Activated T-cell treated with anti-CD3 and anti-CD28 coated beads, Interleukin-2, amount 50 U/mL, for 24 hours (primary cell): Measurements from ENCODE around the gene ACRBP.
"Not testable (repeated sequence)": the region's sequence is repeated elsewhere in the genome, so short reads cannot be mapped to it uniquely, and the experiment has no call there.

Source experiments
- DNase-seq: peaks from one replicate; pipeline ENCODE4 v3.0.0-alpha.2; 2020
- H3K27ac Mint-ChIP-seq: 2 replicates; pipeline ENCODE4 v1.8.0; 2020; ENCODE audit warnings: mild to moderate bottlenecking, mixed read lengths
- H3K27me3 Mint-ChIP-seq: 2 replicates; pipeline ENCODE4 v1.8.0; 2020; ENCODE audit warnings: mixed read lengths
- H3K36me3 Mint-ChIP-seq: 2 replicates; pipeline ENCODE4 v1.8.0; 2020; ENCODE audit warnings: low read depth, mixed read lengths
- H3K4me1 Mint-ChIP-seq: 2 replicates; pipeline ENCODE4 v1.8.0; 2020; ENCODE audit warnings: low read depth, mixed read lengths
- H3K4me3 Mint-ChIP-seq: 2 replicates; pipeline ENCODE4 v1.8.0; 2020; ENCODE audit warnings: mild to moderate bottlenecking, moderate library complexity, mixed read lengths
- H3K9me3 Mint-ChIP-seq: 2 replicates; pipeline ENCODE4 v1.8.0; 2020; ENCODE audit warnings: mixed read lengths

ACRBP gene

DNA sequence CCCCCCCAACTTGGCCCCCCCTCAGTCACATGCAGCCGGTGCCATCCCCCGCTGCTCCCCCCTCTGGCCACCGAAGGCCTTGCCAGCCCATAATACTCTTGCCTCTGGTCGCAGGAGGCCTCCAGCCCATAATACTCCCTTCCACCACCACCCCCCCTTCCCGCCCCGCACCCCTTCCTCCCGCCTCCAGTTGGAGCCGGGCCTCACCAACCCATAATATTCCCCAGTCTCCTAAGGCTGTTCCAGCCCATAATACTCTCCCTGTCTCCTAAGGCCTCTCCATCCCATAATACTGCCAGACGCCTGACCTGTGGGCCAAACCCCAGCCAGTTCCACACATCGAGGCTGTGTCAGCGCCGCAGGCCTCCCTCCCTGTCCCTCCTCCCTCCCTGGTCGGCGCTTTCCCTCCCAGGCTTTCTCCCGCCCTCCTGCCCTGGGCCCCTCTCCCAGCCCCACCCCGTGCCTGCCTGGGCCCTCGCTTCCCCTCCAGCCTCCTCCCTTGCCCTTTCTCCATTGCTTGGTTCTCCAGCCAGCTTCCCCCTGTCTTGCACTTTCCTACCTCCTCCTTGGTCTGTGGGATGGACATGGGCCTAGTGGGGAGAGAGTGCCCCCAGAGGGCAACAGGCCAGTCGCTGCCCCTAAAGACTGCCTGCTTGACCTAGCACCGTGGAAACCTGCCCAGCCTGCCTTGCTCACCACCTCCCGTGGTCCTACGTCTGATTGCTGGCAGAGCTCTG lies 33.3 kb downstream of the ACRBP start:
- no peaks in the 10 kb centered on the region for H3K9me3 Mint-ChIP-seq
- DNase-seq = peak; percentile 49
- H3K27me3 Mint-ChIP-seq = no peaks in the 10 kb centered on the region
- H3K36me3 Mint-ChIP-seq = no peaks in the 10 kb centered on the region
- peaks cover 40% of the 10 kb centered on the region for H3K4me1 Mint-ChIP-seq
- peak overlapping the region; percentile 69 for H3K27ac Mint-ChIP-seq
- no peak overlapping the region for H3K4me3 Mint-ChIP-seq

DNA sequence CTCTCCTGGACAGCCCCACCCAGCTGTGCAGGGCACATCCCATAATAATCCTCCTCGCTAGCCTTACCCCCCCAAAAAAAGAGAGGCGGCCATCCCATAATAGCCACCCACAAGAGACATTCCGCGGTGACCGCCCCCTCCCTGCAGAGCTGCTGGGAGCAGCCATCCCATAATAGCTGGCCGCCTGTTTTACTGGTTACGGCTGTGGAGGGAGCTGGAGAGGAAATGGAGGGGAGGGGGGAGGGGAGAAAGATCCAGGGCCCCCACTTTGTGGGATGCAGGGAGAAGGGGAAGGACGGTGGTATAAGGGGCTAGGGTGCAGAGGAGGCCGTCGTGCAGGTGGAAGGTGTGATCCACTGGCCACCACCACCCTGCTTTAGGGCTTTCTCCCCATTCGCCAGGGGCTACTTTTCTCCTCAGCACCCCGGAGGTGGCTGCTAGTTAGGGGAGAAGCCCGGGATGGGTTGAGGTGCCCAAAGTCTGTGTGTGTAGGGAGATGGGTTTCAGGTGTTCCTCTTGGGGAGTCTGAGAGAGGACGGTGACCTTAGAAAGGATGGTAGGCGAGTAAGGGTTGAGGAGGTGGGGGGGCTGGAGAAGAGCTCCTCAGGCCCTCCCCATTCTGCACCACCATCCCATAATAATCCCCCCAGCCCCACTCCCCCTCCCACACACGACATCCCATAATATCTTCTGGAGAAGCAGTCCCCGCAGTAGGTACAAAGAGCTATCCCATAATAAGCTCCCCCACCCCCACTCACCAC lies 34.0 kb downstream of the ACRBP start:
- H3K4me1 Mint-ChIP-seq = peaks cover 40% of the 10 kb centered on the region
- no peaks in the 10 kb centered on the region for H3K9me3 Mint-ChIP-seq
- no peaks in the 10 kb centered on the region for H3K36me3 Mint-ChIP-seq
- no peak overlapping the region for H3K4me3 Mint-ChIP-seq
- no peaks in the 10 kb centered on the region for H3K27me3 Mint-ChIP-seq
- peak overlapping the region; percentile 38 for H3K27ac Mint-ChIP-seq
- peak; percentile 50 for DNase-seq

DNA sequence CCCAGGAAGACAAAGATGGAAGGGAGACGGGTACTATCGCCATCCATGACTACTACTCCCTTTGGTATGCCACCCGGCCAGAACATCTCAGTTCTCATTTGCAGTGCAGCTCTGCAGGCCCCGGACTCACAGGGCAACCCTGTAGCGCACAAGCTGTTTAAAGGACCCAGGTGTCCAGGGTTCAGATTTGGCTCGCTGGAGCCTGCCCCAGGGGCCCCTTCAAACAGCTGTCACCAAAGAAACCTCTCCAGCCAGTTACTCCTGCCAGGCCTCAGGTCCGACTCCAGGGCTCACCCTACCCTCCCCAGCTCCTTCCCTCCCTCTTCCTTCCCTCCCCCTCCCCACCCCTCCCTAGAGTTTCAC lies 34.6 kb downstream of the ACRBP start:
- no peaks in the 10 kb centered on the region for H3K9me3 Mint-ChIP-seq
- H3K27me3 Mint-ChIP-seq = no peaks in the 10 kb centered on the region
- peaks cover 38% of the 10 kb centered on the region for H3K4me1 Mint-ChIP-seq
- H3K27ac Mint-ChIP-seq = peak overlapping the region; percentile 50
- no peak overlapping the region for H3K4me3 Mint-ChIP-seq
- DNase-seq = no peak
- H3K36me3 Mint-ChIP-seq = no peaks in the 10 kb centered on the region

DNA sequence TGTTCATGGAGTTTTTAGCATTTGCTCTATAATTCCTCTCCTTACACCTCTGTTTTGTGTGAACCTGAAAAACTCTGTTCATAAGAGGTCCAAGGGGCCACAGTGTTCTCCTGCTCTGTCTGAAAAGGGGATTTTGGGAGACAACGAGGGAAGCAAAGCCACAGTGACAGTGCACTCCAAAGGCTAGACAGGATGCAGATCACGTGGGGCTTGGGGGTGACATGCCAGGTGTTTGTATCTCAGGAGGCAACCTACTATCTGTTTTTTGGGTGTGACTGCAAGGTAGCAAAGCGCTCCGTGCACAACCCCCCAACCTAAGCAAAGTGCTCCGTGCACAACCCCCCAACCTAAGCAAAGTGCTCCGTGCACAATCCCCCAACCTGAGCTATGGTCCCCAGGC lies 35.0 kb downstream of the ACRBP start:
- Mint-ChIP-seq H3K36me3 (no peaks in the 10 kb centered on the region), H3K4me3 (no peak overlapping the region), H3K27ac (peak overlapping the region; percentile 50), H3K9me3 (no peaks in the 10 kb centered on the region), H3K4me1 (peaks cover 38% of the 10 kb centered on the region), H3K27me3 (no peaks in the 10 kb centered on the region)
- DNase-seq = no peak

DNA sequence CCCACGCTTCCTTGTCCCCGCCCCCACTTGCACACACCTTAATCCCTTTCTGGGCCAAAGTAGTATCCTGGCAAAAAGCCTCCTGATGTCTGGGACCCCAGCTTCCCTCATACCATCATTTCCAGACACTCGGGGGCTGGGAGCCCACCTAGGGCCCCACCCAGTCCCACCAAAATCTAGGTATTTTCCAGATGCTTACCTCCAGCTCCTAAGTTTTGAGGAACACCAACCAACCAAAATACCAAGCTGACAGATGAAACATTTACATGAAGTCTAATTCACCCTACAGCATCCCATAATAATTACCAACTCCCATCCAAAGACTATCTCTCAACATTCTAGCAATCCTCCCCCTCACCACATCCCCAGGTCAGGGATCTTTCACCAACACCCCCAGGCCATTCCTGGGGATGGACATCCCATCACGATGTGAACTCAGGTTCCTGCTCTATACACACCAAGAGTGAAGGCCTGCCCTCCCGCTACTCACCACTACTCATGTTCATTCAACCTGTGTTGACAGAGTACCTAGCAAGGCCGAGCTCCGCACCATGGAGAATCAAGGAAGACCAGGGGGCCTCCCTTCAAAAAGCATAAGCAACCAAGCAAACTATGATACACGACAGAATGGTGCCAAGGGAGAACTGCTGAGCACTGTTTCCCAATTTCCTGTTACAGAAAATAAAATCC lies 38.5 kb downstream of the ACRBP start:
- peaks cover 50% of the 10 kb centered on the region for H3K4me1 Mint-ChIP-seq
- H3K4me3 Mint-ChIP-seq = no peak overlapping the region
- H3K27me3 Mint-ChIP-seq = no peaks in the 10 kb centered on the region
- H3K9me3 Mint-ChIP-seq = no peaks in the 10 kb centered on the region
- DNase-seq = peak; percentile 71
- no peak overlapping the region for H3K27ac Mint-ChIP-seq
- H3K36me3 Mint-ChIP-seq = peaks cover 26% of the 10 kb centered on the region

DNA sequence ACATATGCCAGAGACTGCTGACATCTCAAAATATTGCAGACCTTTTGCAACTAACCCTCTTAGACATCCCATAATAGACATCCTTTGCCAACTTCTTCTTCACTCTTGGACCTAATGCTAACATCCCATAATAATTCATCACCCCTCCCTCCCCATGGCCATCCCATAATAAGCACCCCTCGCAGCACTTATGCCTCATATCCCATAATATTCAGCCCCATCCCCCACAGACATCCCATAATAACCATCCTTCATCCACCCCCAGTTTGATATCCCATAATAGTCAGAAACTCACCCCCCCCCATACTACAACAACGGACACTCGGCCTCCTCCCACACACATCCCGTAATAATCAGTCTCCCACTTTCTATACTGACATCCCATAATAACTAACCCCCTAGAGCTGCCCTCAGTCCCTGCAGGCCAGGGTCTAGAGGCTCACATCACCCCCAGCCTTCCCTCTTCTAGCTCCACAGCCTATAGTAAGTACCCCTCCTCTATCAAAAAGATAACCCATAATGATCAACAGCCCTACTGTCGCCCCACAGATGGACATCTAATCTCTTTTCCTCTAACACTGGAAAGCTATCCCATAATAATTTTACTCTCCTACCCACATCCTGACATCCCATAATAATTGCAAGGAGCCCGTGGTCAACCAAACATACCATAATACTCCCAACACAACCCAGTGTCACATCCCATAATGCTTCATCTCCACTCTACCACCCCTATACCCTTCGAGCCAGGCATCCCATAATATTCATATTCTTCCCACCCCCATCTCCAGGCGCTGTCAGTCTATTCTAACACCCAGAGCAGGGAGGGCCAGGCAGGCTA lies 39.3 kb downstream of the ACRBP start:
- DNase-seq = peak; percentile 42
- peaks cover 53% of the 10 kb centered on the region for H3K4me1 Mint-ChIP-seq
- no peak overlapping the region for H3K27ac Mint-ChIP-seq
- H3K9me3 Mint-ChIP-seq = no peaks in the 10 kb centered on the region
- H3K27me3 Mint-ChIP-seq = no peaks in the 10 kb centered on the region
- H3K4me3 Mint-ChIP-seq = no peak overlapping the region
- H3K36me3 Mint-ChIP-seq = peaks cover 33% of the 10 kb centered on the region

DNA sequence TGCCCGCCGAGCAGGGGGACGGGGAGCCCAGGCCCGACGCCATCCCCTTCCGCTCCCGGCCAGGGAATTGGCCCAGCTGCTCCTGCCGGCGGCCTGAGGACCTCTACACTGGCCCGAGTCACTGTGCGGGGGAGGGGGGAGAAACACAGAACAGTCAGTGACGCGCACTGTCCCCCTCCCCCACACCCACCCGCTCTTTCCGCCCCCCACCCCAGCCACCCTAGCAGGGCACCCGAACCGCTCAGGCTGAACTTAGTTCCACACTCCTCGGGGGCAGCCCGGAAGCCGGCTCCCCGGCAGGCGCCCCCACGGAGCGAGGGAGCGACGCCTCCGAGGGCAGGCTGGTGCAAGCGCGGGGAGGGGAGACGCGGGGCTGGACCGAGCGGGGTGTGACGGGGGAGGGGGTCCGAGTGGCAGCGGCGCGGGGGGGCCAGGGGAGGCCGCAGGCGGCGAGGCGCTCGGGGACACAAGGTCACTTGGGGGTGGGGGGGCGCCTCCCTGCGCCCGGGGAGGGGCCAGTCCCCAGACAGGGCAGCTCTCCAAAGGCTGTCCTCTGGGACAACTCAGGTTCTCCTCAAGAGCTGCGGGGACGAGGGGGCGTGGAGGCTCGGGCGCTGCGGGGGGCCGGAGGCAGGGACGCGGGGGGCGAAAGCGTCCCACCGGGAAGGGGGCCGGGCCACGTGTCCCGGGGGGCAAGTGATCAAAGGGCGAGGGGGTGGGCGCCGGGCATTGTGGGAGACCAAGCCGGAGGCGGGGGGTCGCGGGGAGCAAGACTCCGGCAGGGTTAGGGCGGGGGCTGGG lies 40.7 kb downstream of the ACRBP start:
- Mint-ChIP-seq H3K36me3 (peaks cover 48% of the 10 kb centered on the region), H3K4me1 (peaks cover 53% of the 10 kb centered on the region), H3K27me3 (no peaks in the 10 kb centered on the region), H3K4me3 (no peak overlapping the region), H3K9me3 (no peaks in the 10 kb centered on the region), H3K27ac (peak overlapping the region; percentile 92)
- peak; percentile 74 for DNase-seq

DNA sequence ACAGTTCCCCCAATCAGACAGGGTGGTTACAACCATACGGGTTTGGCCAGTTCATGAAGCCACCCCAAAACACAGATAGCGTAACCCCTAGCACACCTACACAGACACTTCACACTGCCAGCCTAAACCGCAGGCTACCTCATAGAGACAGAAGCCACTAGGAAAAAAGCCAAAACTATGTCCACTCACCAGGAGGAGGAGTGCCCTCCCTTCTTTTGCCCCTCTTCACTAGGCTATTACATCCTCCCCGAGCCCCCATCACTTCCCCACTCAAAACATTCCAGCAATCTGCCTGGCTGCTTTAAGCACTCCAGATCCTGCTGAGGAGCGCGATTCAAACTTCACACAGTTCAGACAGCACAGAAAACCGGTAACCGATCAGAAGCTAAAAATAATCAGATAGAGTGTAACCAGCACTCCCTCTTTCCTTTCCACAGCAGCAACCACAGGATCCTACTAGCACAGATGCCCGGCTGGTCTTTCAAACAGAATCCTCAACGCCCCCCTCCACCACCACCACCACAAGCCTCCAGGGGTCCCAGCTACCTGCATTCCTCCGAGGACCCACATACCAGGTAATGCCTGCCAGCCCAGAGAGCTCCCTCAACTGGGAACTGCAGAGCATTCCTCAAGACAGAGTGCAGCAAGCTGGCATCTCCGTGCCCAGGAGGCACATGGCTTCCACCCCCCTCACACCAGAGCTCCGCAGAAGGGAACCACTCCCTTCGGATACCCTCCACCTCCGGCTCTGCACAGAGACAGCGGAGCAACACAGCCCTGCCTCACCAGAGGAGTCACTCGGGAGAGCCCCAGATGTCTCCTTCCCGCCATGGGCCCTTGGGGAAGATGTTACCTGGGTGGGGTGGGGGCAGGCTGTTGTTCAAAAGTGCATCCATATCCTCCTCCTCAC lies 41.6 kb downstream of the ACRBP start:
- Mint-ChIP-seq H3K27ac (peak overlapping the region; percentile 92), H3K36me3 (peaks cover 56% of the 10 kb centered on the region), H3K9me3 (no peaks in the 10 kb centered on the region), H3K27me3 (no peaks in the 10 kb centered on the region), H3K4me3 (no peak overlapping the region), H3K4me1 (peaks cover 45% of the 10 kb centered on the region)
- peak; percentile 41 for DNase-seq

DNA sequence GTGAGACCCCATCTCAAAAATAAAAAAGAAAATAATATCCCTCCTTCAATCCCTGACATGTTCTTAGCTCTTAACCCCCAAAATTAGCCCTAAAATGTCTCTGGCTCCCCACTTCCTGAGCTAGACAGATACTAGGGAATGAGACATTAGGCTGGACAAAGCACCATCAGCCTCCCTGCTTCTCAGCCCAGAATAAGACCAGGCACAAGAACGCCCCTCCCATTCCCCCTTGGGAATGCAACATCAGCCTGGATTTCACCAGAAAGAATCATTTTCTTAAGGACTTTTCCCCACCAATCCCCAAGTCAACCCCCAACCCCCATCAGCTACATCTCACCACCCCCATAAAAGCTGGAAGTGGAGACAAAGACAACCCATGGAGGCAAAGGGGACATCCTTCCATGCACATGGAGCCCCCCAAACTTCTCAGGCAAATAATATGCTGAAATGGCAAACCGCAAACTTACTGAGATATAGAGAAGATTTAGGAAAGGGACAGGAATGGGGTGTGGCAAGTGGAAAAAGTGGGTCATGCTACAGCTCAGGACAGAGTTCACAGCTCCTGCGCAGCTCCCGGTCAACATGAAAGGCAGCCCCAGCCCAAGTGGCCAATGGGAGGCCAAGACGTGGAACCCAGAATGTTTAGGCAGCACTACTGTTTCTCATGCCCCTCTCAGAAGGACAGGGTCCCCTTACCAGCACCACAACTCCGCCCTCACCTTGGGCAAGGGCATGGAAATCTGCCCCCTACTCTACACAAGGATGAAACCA lies 42.8 kb downstream of the ACRBP start:
- DNase-seq = no peak
- Mint-ChIP-seq H3K27me3 (no peaks in the 10 kb centered on the region), H3K4me1 (peaks cover 44% of the 10 kb centered on the region), H3K36me3 (peaks cover 69% of the 10 kb centered on the region), H3K4me3 (no peak overlapping the region), H3K9me3 (no peaks in the 10 kb centered on the region), H3K27ac (peak overlapping the region; percentile 92)

DNA sequence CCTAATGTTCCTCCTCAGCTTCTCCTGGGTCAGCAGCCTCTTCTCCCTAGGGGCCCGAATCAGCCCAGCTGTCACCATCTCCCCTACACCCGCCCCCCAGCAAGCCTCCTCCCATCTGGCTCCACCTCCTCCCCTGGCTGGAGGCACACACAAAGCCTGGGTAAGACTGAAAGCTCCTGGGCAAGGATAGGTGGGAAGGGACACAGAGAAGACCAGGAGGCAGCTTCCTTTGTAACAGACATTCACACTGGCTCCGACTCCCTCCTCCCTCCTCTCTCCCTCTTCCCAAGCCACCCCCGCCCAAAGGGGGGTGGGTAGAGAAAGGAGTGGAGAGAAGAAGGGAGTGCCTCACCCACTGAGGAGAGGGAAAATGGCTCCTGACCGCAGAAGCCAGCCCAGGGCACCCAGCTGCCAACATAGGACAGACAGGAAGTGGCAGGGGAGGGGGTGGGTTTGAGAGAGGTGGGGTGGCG lies 44.1 kb downstream of the ACRBP start:
- H3K9me3 Mint-ChIP-seq = no peaks in the 10 kb centered on the region
- peaks cover 45% of the 10 kb centered on the region for H3K4me1 Mint-ChIP-seq
- H3K4me3 Mint-ChIP-seq = no peak overlapping the region
- H3K27ac Mint-ChIP-seq = peak overlapping the region; percentile 92
- no peaks in the 10 kb centered on the region for H3K27me3 Mint-ChIP-seq
- peak; percentile 39 for DNase-seq
- H3K36me3 Mint-ChIP-seq = peaks cover 82% of the 10 kb centered on the region

DNA sequence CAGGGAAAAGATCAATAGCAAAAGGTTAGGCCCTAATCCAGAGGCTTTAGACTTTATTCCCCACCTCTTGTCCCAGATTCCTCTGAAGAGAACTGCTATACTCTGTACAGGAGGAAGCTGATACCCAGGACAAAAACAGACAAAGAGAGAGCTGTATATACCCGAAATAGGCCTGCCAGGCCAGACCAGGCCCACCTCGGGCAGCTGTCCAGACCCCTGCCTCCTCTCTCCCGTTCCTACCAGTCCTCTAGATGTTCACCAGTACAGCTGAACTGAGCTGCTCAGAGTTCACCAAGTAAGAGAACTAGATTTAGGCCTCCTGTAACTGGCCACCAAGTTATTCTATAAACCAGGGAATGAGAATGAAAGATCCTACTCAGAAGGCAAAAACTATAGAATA lies 44.7 kb downstream of the ACRBP start:
- Mint-ChIP-seq H3K4me1 (peaks cover 45% of the 10 kb centered on the region), H3K36me3 (peaks cover 88% of the 10 kb centered on the region), H3K27me3 (no peaks in the 10 kb centered on the region), H3K9me3 (no peaks in the 10 kb centered on the region), H3K4me3 (peak overlapping the region; percentile 0), H3K27ac (peak overlapping the region; percentile 92)
- DNase-seq = no peak

DNA sequence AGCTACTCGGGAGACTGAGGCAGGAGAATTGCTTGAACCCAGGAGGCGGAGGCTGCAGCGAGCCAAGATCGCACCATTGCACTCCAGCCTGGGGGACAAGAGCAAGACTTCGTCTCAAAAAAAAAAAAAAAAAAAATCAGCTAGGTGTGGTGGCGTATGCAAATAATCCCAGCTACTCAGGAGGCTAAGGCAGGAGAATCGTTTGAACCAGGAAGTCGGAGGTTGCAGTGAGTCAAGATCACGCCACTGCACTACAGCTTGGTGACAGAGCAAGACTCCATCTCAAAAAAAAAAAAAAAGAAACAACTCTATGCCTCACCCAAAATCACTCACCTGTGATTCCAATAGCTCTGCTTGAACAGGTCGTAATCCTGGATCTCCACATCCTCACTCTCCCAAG lies 51.6 kb downstream of the ACRBP start:
- Mint-ChIP-seq H3K27ac (peak overlapping the region; percentile 71), H3K4me1 (peaks cover 14% of the 10 kb centered on the region), H3K36me3 (peaks cover 94% of the 10 kb centered on the region)
- H3K9me3 Mint-ChIP-seq, H3K27me3 Mint-ChIP-seq, DNase-seq, H3K4me3 Mint-ChIP-seq: not testable (repeated sequence)
